GM18498 (cell line): Measurements from ENCODE around the gene POLR1D.

Experiments used
- ATAC-seq: cut with Tn5 transposase; IDR thresholded peaks from one replicate; pipeline ENCODE4 v1.9.1; 2021; ENCODE audit warnings: mild to moderate bottlenecking, moderate library complexity; ENCODE audit not compliant: unreplicated experiment

The POLR1D gene

DNA sequence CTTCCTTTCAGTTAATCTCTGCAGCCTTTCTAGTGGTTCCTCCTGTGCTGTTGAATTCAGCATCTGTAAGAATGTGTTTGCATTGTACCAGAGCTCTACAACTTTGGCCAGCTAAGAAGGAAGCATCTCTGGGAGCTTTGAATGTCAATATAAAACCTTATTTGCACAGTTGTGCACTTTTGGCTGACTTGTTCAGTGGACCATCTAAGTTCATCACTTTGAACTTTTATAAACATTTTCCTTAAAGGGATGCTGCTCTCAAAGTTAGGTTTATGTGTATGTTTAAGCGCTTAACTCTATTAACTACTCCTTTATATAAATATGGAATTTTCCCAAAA, 15.6 kb downstream of the POLR1D start:
- no peak for ATAC-seq

DNA sequence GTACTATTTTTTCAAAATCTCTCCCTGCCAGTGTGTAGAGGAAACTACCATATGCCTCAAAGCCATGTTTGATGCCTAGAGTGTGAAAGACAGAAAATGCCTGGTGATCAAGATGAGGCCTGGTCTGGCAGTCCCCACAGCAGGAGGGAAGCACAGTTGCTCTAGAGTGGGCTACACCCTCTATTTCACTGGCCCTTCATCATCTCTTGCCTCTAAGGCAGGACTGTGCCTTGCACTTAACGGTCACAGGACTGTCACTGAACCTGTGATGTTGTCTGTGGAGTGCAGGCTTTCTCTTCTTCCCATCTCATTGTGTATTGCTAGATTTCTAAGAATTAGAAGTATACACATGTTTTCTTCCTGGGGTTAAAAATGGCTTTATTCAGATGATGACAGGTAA, 16.3 kb downstream of the POLR1D start:
- ATAC-seq, result no peak

DNA sequence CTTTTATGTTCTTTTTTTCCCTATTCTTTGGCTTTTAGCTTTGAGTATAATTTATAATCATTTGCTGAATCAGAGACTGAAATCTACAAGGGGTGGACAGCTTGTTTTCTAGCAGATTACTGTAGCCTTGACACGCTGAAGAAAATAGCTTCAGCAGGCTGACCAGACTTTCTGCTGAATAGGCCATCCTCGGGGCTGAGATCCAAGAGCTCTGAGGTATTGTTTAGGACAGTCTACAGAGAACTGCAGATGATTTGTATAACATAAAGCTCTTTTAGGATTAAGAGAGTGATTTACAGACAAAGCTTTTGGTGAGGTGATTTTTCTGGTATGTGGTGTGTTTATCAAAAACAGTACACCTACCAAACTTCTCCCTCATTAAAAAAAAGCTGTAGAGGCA, 16.8 kb downstream of the POLR1D start:
- no peak for ATAC-seq

DNA sequence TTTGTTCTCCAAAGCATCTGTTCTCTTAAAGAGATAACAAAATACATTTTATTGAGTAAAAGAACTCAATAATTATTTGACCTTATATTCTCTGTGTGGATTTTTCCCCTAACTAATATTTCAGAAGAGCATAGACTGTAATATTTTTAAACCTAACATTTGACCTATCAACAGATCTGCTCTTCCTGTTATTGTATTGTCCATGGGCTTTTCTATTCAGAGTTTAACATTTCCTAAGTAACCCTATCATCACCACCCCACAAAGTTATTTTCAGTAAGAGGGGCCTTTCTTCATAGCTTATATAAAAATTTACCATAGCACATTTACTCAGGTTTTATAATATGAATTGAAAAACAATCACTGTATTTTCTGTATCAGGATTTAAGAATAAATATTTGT, 17.5 kb downstream of the POLR1D start:
- no peak for ATAC-seq

DNA sequence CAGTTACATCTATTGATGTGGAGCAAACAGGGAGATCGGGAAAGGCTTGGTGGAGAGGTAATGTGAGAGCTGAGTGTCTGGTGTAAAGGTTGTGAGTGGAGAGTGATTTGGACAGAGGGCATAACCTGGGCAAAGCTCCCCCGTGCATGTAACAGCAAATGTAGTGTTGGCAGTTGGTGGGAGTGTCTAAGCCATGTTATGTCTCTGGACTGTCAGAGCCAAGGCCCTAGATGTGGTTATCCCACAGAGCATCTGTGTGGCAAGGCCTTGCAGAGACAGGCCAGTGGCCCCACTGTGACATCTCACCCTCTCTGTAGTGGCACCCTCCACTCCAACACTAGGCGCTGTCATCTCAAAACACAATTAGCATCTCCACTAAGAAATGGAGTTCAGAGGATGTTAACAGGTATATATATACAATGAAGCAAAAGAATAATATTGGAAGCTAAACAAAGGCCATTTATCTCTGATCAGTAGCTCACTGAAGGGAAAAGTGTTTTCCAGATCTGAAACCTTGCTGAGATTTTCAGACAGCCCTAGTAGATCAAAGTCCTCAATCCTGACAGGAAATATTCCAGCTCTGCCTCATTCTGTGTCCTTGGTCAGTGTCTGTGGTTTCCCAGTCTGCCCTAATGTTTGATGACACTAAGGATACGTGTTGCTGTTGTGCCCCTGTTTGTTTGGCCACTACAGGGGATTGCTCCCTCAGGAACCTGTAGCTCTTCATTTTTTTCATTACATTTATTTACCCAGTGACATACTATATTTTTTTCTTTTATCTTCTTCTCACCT, 20.2 kb downstream of the POLR1D start:
- no peak for ATAC-seq

DNA sequence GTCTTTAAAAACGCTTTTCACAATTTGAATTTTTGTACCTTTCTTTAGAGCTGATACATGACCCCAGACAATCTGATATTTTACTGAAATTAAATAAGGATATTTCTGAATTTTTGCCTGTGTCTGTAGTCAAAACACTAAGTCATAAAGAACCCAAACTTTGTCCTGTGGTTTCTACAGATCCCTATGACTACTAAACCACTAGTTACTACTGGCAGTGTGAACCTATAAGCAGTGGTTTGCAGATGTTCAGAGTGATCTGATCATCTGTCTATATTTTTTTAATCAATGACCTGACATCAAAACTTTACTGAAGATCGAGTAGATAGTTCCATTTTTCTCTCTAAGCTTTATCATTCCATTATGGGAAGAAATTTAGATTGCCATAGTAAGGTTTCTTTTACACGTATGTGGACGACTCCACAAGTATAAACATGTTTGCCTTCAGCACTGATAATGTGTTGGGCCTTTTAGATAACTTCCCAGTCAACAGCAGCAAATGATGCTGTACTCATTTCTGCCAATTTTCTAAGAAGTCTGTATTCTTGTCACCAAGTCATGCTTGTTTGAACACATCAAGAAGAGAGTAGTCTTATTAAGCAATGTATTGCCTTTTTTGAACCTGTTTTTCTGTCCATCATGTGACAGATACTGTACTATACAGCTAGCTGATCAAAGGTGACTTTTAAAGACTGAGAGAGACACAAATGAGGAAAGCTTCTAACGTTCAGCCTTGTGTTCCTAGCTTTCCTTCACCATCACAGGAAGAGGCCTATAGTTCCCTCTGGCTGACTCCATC, 21.8 kb downstream of the POLR1D start:
- no peak for ATAC-seq

DNA sequence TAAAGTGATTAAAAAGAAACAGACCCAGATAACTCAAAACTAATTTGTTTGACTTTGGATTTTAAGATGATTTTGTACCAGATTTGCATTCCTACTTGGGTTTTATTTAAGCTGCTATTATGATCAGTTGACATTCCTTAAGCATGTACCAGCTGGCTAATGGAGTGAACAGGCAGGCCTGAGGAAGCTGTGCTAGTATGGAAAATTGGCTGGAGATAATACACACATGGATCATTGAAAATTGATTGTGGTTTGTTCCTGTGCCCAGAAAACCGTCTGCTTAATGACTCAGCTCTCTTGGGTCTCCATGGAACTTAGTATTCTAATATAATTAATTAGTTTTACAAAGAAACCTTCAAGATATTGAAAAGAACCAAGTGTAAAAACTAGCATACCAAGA, 22.6 kb downstream of the POLR1D start:
- ATAC-seq, result no peak

DNA sequence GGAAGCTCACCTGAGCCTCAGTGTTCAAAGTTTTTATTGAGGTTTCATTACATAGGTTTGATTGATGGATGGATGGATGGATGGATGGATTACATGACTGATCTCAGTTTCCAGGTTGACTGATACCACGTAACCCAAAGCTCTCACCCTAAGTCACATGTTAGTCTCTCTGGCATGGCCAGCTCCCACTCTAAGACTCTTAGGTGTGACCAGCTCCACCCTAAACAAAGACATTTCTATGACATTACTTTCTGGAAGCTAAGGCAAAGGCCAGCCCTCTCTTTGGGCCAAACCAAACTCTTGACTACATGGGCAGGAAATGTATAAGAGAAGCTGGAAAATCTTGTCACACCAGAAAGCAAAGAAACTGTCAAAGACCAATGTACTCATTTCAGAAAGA, 28.6 kb downstream of the POLR1D start:
- ATAC-seq, result no peak

DNA sequence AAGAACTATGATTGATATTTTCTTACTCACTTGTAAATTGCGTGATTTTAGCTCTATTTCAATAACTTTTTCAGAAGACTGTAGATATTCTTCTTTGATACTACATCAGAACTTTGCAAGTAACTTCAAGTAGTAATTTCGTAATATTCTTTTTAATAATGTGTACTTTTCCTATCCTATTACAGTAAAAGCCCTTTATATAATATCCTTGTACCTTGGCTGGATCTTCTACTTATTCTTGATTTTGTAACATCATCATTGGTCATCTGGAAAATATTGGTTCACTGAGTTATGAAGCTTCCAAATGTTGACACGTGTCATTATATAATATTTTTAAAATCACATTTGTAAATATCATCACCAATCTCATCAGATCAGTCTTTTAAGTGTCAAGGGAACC, 32.4 kb downstream of the POLR1D start:
- no peak for ATAC-seq

DNA sequence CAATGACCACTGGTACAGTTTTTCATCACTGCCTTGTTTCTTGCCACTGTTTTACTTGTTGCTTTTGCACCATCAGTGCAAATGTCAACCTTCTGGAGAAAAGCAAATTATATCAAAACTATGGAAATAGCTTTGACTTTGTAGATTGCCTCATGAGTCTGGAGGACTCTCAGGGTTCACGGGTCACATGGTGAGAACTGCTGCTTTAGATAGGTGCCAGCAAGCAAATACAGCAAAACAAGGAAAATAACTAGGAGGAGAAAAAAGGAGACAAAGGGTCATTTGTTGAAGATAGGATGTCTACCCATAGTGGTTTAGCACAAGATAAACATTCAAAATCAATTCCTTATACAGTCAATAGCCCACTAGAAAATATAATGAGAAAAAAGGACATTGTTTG, 33.1 kb downstream of the POLR1D start:
- no peak for ATAC-seq

DNA sequence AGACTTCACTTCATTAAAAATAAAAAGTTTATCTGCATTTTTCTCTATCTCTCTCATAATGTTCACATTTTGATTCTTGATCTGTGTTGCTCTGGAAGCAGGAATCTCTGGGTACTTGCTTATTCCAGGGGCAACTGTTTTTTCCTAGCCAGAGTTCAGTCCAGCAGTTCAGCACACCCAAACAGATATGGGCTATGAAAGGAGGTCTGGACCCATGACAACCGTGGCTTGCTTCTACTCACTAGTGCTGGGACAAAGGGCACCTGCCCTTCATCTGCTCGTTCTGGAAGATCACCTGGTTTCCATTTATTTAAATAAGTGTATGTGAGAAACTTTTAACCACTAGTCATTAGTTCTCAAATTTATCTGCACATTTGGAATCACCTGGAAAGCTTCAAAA, 36.0 kb downstream of the POLR1D start:
- ATAC-seq, result no peak

DNA sequence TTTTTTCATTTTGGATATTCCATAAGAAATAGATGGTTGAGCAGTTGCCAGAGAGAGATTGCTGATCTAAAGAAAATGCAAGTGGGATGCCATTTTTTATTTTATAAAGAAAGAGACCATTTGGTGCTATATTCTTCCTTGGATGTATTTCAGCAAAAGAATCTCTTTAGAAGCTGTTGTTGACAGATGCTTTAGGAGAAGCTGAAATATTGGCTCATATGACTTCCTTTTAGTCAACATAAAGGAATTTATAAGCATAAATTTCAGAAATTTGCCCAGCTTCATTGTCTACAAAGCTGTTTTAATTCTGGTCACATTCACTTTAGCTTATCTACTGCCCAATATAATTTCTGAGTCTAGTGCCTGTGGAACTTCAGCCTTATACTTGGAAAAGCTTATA, 36.9 kb downstream of the POLR1D start:
- ATAC-seq, result no peak

DNA sequence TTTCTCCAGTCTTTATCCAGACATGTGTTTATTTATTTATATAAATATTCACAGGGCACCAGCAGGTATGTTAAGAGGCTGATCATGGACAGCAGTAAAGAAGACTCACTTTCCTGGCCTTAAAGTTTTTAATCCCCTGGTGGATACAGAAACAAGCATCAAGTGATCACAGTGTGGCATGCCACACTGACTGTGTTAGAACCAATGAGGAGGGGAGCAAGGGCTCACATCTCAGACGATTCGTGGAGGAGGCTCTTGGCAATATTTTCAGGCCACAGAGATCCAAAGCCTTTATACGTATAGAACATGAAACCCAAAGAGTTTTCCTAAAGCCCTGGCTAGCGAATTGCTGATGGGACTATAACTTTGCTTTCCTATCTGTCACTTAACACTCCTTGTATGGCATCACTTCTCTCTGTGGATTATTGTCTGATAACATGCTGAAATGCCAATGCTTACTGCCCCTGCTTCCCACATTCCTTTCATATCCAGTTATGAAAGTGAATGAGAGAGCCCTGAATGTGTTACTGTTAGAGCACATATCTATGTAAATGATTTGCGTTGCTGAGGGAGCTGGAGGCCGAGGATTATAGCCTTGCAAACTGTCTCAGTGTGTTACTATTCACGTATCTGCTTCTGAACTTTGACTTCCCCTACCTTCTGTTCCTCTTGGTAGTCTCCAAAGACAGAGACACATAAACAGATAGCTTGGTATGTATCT, 37.6 kb downstream of the POLR1D start:
- no peak for ATAC-seq

DNA sequence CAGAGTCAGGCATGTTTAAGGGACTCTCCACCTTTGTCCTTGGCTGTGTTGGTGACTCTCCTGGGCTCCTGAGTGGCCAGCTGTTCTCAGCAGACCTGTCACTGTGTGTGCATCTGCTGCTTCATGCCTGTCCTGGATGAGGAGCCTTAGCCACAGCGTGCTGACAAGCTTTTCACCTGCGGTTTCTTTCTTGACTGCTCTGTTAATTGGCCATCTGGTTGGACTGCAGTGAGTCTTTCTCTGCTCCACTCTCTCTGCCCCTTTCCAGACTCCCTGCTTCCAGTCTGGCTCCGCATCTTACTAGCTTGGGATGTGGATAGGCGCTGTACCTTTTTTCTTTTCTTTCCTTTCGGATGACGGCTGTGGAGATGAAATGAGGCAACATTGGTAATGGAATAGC, 38.8 kb downstream of the POLR1D start:
- no peak for ATAC-seq

DNA sequence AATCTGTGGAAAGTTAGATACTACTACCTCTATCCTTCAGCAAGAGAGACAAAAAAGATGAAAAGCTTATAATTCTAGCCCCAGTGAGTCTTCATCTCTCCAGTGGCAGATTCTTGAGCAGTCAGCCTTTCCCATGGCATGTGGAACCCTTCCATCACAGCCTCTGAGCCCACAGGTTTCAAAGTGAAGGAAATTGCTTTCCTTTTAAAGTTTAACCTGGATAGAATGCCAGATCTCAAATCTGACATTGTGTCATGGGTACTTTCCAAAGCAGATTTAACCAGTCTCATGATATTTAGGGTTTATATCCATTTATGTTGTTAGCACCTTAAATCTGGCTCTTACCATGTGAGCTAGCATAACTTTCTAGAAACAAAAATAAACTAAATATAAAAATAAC, 39.3 kb downstream of the POLR1D start:
- no peak for ATAC-seq

DNA sequence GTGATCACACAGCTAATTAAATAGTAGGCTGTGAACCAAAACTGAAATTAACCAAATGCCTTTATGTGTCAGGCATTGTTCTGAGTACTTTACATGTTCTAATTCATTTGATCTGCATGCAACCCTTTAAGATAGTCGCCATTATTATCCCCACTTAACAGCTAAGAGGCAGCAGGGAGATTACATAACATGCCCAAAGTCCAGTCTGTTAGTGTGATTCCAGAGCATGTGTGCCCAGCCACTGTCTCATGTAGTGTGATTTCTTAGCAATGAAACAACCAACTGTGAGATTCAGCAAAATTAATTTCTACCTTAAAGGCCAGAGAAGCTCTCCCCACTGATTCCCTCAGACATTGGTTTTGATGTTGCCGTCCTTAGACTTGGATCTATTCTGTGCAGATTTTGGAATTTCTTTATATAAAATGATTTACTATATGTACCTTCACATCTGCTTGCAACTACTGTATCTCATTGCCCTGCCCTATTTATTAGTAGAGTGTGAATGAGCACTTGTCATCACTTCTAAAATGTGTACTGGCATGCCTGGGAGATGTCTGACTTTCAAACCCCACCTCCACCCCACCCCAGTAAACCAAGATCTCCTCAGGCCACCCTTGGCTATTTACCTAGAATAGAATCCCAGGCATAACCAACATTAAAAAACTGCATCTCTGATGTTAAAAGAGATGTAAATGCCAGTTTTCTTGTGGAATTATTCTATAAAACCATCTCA, 41.2 kb downstream of the POLR1D start:
- ATAC-seq, result no peak

DNA sequence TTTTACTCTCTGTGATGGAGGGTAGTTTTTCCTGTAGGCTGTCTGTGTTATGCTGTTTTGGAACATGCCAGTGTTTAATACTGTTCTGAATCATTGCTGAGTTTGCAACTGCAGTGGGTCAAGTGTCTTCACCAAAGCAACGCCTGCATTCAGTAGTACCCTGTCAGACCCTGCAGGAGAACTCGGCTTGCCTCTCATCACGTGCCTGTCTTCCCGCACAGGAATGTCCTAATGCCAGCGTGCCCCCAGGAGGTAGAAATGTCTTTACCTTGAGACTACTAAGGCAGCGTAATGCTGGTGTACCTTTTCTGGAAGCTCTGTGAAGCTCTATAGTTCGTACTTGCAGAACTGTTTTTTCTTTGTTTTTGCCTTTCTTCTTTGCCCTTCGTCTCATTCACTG, 42.3 kb downstream of the POLR1D start:
- no peak for ATAC-seq

DNA sequence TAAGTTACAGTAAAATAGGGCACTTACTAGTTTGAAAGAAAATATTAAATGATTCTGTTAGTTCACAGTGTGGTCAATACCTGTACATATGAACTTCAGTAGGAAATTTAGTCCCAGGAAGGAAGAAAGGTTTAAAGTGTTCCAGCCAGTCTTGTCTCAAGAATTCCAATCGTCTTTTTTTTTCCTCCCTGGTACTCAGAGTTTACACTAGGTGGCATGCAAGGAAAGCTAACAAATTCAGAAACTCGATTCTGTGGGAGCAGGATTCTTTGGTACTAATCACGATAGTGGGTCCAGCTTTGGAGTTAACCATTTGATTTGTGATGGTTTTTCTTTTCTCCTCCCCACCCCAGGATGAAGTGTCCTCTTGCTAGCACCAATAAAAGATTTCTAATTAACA, 43.6 kb downstream of the POLR1D start:
- ATAC-seq, result no peak

DNA sequence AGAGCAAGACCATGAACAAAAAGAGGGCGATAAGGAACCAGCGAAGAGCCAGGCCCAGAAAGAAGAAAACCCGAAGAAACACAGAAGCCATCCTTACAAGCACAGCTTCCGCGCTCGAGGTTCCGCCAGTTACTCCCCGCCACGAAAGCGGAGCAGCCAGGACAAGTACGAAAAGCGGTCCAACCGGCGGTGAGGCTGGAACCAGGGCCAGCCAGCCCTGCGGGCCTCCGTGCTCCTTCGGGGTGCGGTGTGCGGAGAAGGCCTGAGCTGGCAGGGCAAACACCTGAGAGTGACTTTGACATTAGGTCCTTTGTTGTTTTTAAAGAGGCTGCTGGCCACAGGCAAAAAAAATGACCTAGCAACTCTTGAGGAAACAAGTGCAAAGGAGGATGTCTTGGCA, 44.1 kb downstream of the POLR1D start:
- ATAC-seq, result no peak

DNA sequence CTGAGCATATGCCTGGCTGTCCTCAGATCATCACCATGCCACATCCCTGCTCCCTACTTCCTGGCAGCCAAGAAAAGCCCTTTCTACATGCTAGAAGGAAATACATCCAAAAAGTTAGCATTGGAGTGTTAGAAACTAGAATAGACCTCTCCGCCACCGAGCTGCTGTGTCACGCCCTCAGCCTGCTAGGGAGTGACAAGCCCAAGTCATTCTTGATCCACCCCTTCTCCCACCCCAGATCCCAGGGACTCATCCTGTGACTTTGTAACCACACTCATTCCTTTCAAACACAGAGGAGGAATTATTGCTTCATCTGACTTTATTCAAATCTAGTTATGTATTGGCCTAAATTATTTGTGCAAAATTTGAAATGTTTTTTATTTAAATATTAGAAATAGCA, 45.3 kb downstream of the POLR1D start:
- no peak for ATAC-seq

DNA sequence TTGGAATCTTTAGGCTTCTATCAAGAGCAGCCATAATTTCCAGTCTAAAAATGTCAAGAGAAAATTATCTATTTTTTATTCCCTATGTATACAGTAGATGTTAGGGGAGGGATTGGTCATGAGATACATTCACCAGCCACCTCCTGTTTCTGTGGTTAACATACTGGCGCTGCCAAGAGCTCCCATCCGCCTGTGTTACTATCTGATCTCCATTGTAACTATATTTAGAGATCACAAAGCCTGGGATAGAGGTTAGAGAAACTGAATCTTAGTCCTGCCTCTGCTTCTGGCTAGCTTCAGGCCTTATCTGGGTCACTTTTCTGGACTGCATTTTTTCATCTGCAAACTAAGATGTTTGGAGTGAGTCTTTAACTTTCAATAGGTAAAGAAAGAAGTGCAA, 46.3 kb downstream of the POLR1D start:
- no peak for ATAC-seq
